GM18499 (cell line): ENCODE data around the gene SLC25A36.
"Not testable (repeated sequence)": the region's sequence is repeated elsewhere in the genome, so short reads cannot be mapped to it uniquely, and the experiment has no call there.

ENCODE experiments used
- ATAC-seq: cut with Tn5 transposase; IDR thresholded peaks from one replicate; pipeline ENCODE4 v1.9.1; 2021; ENCODE audit warnings: moderate number of reproducible peaks; ENCODE audit not compliant: insufficient read depth, unreplicated experiment

SLC25A36 gene

DNA sequence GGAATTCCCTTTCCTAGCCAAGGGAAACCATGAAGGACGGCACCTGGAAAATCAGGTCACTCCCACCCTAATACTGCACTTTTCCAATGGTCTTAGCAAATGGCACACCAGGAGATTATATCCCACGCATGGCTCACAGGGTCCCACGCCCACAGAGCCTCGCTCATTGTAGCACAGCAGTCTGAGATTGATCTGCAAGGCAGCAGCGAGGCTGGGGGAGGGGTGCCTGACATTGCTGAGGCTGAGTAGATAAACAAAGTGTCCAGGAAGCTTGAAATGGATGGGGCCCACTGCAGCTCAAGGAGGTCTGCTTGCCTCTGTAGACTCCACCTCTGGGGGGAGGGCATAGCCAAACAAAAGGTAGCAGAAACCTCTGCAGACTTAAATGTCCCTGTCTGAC is 46.2 kb downstream of the SLC25A36 start:
- not testable (repeated sequence) for ATAC-seq

DNA sequence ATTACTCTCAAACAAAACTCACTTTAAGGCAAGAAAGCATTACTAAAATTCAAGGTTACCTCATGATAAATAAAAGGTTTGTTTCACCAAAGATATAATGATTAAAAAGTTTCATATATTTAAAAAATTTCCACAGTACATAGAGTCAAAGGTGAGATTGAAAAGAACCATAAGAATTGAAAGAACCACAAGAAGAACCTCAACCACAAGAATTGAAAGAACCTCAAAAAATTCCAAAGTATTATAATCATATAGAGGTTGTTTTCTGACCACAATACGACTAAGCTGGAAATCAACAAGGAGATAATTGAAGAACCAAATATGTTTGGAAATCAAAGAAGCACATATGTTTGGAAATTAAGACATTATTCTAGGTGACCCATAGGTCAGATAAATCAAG is 52.7 kb downstream of the SLC25A36 start:
- ATAC-seq: no peak

- ATAC-seq: not testable (repeated sequence)
Observed at GRCh38 chr3:140994861-140995260, 53.2 kb downstream of the SLC25A36 start.

DNA sequence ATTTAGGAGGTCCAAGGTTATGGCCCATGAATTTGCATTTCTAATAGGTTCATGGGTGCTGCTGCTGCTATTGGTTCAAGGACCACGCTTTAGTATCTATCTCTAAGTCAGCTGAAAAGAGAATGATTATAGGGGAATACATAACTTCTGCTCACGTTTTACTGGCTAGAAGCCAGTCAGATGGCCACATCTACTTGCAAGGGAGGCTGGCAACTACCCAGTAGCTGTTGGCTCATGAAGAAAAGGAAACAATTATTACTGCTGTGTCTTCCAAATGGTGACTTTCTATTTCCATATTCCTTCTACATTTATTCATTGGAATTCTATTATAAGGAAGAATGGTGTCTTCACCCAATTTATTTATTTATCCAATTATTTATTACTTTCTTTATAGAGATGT is 54.2 kb downstream of the SLC25A36 start:
- ATAC-seq: no peak

DNA sequence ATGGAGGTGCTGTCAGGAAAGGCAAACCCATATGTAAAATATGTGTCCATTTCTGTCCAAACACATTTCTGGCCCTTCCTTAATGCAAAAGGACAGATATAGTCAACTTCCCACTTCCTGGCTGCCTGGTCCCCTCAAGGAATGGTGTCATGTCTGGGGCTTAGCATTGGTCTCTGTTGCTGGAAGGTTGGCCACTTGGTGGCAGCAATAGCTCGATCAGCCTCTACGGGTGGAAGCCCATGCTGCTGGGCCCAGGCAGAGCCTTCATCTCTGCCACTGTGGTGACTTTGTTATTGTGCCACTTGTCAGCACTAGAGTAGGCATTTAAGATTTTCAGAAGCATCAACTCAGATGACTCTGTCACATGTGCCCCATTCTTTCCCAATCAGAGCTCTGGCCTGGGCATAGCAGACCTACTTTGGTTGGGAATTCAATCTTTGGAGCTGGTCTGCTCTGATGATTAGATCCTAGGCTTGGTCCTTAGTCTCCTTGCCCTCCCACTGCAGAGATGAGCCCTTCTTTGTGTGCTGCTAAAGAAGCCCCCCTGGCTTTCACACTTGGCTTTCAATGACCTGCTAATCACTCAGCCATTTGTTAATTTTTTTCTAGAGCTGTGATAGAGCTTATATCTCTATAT is 58.5 kb downstream of the SLC25A36 start:
- no peak for ATAC-seq

DNA sequence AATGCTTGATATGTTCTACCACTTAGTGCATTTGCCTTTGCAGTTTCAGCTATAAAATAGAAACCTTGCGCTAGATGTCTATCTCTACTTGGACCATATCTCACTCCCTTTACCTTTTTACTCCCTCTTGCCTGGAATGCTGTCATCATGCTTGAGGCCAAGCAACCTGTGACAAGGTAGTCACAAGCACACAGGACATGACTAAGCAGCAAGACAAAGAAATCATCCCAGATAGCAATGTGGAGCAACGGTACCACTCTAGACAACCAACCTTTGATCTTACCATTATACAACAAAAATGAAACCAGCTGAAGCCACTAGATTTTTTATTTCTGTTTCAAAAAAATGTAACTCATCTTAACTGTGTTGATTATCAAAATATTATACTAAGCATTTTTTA is 59.0 kb downstream of the SLC25A36 start:
- ATAC-seq: no peak

GRCh38 chr3:141006344-141006743 is 64.7 kb downstream of the SLC25A36 start:
- ATAC-seq: no peak

GRCh38 chr3:141009496-141009895 is 67.9 kb downstream of the SLC25A36 start:
- no peak for ATAC-seq

- ATAC-seq: no peak
Observed at GRCh38 chr3:141011232-141011996, 69.8 kb downstream of the SLC25A36 start.

DNA sequence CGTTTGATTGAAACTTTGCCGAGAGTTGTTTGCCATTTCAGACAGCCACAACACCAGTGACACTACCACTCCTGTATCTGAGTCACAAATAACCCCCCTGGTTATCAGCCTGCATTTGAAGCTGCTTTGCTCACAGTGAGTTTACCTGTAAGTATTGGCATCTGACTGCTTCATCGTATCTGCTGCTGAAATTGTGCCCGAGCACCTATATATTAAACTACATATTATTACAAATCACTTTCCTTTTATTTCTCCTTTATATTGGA is 70.3 kb downstream of the SLC25A36 start:
- no peak for ATAC-seq

- no peak for ATAC-seq
Observed at GRCh38 chr3:141012571-141012970, 70.9 kb downstream of the SLC25A36 start.

- ATAC-seq: no peak
Observed at GRCh38 chr3:141015481-141015880, 73.8 kb downstream of the SLC25A36 start.

DNA sequence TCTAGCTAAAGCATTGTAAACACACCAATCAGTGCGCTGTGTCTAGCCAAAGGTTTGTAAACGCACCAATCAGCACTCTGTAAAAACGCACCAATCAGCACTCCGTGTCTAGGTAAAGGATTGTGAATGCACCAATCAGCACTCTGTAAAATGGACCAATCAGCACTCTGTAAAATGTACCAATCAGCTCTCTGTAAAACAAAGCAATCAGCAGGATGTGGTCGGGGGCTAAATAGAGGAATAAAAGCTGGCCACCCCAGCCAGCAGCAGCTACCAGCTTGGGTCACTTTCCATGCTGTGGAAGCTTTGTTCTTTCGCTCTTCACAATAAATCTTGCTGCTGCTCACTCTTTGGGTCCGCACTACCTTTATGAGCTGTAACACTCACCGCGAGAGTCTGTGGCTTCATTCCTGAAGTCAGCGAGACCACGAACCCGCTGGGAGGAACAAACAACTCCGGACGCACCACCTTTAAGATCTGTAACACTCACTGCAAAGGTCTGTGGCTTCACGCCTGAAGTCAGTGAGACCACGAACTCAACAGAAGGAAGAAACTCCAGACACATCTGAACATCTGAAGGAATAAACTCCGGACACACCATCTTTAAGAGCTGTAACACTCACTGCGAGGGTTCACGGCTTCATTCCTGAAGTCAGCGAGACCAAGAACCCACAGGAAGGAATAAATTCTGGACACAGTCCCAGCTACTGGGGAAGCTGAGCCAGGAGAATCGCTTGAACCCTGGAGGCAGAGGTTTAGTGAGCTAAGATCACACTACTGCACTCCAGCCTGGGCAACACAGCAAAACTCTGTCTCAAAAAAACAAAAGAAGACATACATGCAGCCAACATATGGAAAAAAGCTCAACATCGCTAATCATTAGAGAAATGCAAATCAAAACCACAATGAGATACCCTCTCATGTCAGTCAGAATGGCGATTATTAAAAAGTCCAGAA is 76.0 kb downstream of the SLC25A36 start:
- not testable (repeated sequence) for ATAC-seq

DNA sequence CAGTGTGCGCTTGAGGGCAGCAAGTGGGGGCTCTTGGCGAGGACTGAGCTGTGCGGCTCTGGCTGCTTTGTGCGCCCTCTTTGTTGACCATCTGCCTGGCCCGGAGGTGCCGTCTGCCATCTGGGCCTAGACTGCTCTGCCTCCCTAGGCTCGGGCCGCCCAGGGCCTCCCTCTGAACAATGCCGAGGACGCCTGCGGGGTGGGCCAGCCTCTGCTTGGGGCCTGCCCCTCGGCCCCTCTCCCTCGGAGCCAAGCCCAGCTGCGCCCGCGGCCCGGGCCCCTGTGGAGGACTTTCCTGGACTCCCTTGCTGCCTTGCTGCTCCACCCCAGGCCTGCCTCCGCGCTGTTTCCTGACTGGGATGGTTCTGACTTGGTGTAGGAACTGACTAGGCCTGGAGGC is 77.6 kb downstream of the SLC25A36 start:
- no peak for ATAC-seq

GRCh38 chr3:141020143-141020830 is 78.7 kb downstream of the SLC25A36 start:
- no peak for ATAC-seq

DNA sequence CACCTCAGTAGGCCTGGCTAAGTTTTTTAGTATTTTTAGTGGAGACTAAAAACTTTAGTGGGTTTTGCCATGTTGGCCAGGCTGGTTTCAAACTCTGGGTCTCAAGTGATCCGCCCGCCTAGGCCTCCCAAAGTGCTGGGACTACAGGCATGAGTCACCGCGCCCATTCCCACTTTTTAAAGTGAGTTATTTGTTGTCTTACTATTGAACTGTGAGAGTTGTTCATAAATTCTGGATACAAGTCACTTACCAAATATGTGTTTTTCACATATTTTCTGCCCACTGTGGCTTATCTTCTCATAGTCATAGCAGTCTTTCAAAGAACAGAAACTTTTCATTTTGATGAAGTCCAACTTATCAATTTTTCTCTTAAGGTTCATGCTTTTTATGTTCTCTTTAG is 79.6 kb downstream of the SLC25A36 start:
- no peak for ATAC-seq
